Upper lobe of left lung (tissue), 4 donors: Measurements from ENCODE around the gene BBLN.

Experiments
- CTCF ChIP-seq, 6 experiments: fragments of 450-650 bp in 4 of 6; fragments of 200-600 bp in 2 of 6; sonication (generic) in 2 of 6; IDR thresholded peaks; one replicate each; pipeline ENCODE4 v1.5.1; 2016 to 2019; ENCODE audit warnings: antibody characterized with exemption in 6 of 6
- EP300 ChIP-seq, 4 donors: sonication (generic); formaldehyde crosslinking; IDR thresholded peaks; one replicate each; pipeline ENCODE4 v1.5.1; 2017; ENCODE audit warnings: antibody characterized with exemption in 4 of 4, control low read depth in 2 of 4
- POLR2A ChIP-seq, 4 donors: fragments of 450-650 bp; IDR thresholded peaks; one replicate each; pipeline ENCODE4 v1.5.1; 2016 to 2017; ENCODE audit warnings: antibody characterized with exemption in 4 of 4, mild to moderate bottlenecking in 2 of 4

- TF ChIP-seq CTCF (IDR thresholded peaks at IDR 0.05) (no peak), POLR2A (IDR thresholded peaks at IDR 0.05) (no peak), EP300 (IDR thresholded peaks at IDR 0.05) (no peak)
These were observed 14.0 kb downstream of the BBLN start for GRCh38 chr9:128174062-128174461.
